OCI-LY3 (cell line): Measurements from ENCODE around the gene CCSER1.

ENCODE experiments used
- CTCF ChIP-seq: fragments of 200-600, 300-600 bp; sonication (generic); IDR thresholded peaks from 2 replicates; pipeline ENCODE4 v1.5.1; 2014; ENCODE audit warnings: antibody characterized with exemption, low read length, low read depth
- EZH2phosphoT487 ChIP-seq: fragments of 200-600 bp; shearing (Covaris generic); IDR thresholded peaks from 2 replicates; pipeline ENCODE4 v1.6.1; 2018; ENCODE audit warnings: antibody characterized with exemption, mixed run types, low read depth

- TF ChIP-seq EZH2phosphoT487 (no peak), CTCF (no peak)
These were observed 833.2 kb downstream of the CCSER1 start for GRCh38 chr4:90960433-90960832.
